Cardiac fibroblast (primary cell): Measurements from ENCODE around the gene SLC39A11.

Source experiments
- DNase-seq, 2 donors: peaks; one replicate each; pipeline versions ENCODE4 v3.0.0 to v3.0.0-alpha.2; 2010; ENCODE audit warnings: low read depth in 2 of 2
- H3K4me3 ChIP-seq, 2 donors: replicated peaks in 1 of 2; 1 replicate in 1 of 2; 2 replicates in 1 of 2; pipeline ENCODE4 v1.5.1; 2011; ENCODE audit warnings: low read depth in 2 of 2, low read length in 2 of 2, mild to moderate bottlenecking in 2 of 2, moderate library complexity in 1 of 2
- TF ChIP-seq, protein P1 (sequence below): IDR thresholded peaks from one replicate; pipeline ENCODE4 v1.5.1; 2011; ENCODE audit warnings: low read depth, mild to moderate bottlenecking, low read length, inconsistent platforms

The SLC39A11 gene

DNA sequence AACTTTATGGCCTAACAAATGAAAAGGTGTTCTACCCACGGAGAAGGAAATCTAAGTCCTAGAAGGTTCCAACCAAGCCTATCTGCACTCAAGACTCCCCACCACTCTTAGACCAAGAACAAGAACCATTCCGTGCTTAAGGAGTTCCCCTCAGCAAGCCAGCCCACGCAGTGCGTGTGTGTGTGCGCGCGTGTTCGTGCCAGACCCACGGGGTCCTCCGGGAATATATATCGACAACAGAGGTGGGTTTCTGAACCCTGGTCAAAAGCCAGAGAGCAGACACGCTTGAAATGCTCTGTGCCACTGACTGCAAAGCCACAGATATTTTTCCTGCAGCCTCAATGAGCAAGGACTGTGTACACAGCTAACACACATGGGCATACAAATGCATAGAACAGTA, 70.7 kb downstream of the SLC39A11 start:
- TF ChIP-seq, protein P1, sequence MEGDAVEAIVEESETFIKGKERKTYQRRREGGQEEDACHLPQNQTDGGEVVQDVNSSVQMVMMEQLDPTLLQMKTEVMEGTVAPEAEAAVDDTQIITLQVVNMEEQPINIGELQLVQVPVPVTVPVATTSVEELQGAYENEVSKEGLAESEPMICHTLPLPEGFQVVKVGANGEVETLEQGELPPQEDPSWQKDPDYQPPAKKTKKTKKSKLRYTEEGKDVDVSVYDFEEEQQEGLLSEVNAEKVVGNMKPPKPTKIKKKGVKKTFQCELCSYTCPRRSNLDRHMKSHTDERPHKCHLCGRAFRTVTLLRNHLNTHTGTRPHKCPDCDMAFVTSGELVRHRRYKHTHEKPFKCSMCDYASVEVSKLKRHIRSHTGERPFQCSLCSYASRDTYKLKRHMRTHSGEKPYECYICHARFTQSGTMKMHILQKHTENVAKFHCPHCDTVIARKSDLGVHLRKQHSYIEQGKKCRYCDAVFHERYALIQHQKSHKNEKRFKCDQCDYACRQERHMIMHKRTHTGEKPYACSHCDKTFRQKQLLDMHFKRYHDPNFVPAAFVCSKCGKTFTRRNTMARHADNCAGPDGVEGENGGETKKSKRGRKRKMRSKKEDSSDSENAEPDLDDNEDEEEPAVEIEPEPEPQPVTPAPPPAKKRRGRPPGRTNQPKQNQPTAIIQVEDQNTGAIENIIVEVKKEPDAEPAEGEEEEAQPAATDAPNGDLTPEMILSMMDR, result no peak
- DNase-seq, result no peak
- H3K4me3 ChIP-seq, result no peak overlapping the region

DNA sequence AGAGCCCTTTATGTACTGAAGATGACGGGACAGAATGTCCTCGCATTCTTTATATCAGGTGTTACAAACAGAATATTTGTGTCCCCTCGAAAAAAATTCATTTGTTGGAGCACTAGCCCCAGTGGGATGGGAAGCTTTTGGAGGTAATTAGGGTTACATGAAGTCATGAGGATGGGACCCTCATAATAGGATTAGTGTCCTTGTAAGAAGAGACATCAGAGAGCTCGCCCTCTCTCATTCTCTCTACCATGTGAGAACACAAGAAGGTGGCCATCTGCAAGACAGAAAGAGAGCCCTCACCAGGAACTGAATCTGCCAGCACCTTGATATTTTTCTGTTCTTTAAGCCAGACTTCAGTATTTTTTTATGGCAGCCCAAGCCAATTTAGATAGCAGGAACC, 72.4 kb downstream of the SLC39A11 start:
- DNase-seq, result no peak
- TF ChIP-seq, protein P1, result no peak
- no peak overlapping the region for H3K4me3 ChIP-seq

DNA sequence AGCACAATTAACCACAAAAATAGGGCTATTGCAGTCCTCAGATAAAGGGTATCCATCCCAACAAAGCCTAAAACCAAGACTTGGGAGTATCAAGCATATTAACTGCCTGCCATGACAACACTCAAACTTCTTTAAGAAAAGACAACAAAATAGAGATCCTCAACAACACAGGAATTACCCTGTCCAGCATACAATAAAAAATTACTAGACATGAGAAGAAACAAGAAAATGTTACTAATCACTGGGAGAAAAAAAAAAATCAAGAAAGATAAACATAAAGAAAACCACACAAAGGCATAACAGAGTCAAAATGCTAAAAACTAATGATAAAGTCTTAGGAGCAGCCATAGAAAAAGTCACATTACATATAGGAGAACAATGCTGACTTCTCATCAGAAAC, 73.9 kb downstream of the SLC39A11 start:
- H3K4me3 ChIP-seq, result no peak overlapping the region
- no peak for DNase-seq
- TF ChIP-seq, protein P1, result no peak

DNA sequence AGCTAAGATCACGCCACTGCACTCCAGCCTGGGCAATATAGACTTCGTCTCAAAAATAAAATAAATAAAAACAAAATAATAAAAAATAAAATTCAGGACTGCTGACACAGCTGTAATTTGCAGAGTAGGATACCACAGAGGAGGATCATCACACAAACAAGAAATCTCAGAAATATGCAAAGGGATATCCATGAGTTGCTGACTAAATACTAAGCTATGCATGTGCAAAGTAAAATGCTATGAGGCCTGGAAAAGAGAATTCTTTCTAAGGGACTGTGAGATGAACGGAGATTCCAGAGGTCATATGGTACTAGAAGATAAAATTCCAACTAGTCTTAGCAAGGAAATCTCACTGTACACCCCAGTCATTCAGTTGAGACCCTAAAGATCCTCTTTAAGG, 74.8 kb downstream of the SLC39A11 start:
- TF ChIP-seq, protein P1, result no peak
- no peak overlapping the region for H3K4me3 ChIP-seq
- peak; percentile 29 to 70 for DNase-seq

DNA sequence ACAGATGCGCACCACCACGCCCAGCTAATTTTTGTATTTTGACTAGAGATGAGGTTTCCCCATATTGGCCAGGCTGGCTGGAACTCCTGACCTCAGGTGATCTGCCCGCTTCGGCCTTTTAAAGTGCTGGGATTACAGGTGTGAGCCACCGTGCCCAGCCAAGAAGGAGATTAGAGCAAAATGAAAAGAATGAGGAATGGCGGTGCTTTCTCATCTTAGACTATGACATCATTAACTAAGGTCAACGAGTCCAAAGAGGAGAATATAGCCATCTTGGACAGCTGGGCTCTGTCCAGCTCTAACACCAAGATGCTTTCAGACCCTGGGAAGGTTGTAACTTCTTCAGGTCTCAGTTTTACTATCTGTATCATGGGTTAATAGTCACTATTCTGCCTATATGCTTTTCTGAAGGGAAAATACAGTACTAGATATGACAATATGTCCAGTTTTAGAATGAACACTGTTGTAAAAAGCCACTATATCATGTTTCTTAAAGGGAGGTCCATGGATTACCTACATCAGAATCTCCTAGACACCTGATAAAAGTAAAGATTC, 76.7 kb downstream of the SLC39A11 start:
- TF ChIP-seq, protein P1, result no peak
- no peak overlapping the region for H3K4me3 ChIP-seq
- no peak for DNase-seq

DNA sequence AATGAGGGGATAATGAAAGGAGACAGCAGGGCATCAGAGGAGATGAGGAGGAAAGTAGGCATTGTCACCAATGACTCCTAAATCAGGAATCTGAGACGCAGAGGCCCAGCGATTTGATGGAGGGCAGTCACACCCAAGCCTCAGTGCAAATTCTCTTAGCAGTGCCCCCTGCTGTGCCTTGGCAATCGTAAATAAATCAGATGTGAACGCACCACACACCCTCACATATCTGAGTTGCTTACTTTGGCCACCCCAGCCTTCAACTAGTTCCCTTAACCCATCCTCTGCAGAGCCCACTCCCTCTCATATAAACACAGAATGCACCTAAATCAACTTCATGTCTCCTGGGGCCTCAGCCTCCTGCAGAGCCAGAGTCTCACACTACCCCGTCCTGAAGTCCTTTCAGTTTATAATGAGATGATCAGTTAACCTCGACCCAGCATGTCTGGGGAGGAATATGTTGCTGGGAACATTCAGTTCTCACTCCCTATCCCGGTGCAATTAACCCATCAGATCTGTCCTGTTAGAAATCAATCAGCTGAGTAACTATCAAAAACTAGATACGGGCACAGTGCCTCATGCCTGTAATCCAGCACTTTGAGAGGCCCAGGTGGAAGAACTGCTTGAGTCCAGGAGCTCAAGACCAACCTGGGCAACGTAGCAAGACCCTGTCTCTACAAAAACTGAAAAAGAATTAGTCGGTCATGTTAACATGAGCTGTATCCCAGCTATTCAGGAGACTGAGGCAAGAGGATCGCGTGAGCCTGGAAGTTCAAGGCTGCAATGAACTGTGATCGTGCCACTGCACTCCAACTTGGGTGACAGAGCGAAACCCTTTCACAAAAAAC, 78.4 kb downstream of the SLC39A11 start:
- TF ChIP-seq, protein P1, result no peak
- no peak overlapping the region for H3K4me3 ChIP-seq
- DNase-seq, result peak; percentile 11 to 12
